GM12874 (cell line): ENCODE measurements around the gene EFCC1.

Experiments
- TF ChIP-seq, protein P1 (sequence below): IDR thresholded peaks from 2 replicates; pipeline ENCODE4 v1.5.1; 2011; ENCODE audit warnings: low read depth, mild to moderate bottlenecking, control low read depth, low read length, moderate library complexity; ENCODE audit not compliant: insufficient read depth

EFCC1 gene

GRCh38 chr3:129046037-129046731 is 45.1 kb downstream of the EFCC1 start:
- TF ChIP-seq, protein P1, sequence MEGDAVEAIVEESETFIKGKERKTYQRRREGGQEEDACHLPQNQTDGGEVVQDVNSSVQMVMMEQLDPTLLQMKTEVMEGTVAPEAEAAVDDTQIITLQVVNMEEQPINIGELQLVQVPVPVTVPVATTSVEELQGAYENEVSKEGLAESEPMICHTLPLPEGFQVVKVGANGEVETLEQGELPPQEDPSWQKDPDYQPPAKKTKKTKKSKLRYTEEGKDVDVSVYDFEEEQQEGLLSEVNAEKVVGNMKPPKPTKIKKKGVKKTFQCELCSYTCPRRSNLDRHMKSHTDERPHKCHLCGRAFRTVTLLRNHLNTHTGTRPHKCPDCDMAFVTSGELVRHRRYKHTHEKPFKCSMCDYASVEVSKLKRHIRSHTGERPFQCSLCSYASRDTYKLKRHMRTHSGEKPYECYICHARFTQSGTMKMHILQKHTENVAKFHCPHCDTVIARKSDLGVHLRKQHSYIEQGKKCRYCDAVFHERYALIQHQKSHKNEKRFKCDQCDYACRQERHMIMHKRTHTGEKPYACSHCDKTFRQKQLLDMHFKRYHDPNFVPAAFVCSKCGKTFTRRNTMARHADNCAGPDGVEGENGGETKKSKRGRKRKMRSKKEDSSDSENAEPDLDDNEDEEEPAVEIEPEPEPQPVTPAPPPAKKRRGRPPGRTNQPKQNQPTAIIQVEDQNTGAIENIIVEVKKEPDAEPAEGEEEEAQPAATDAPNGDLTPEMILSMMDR = no peak

- TF ChIP-seq, protein P1 = no peak
Observed at GRCh38 chr3:129046732-129047552, 45.8 kb downstream of the EFCC1 start.

GRCh38 chr3:129047553-129047839 is 46.4 kb downstream of the EFCC1 start:
- TF ChIP-seq, protein P1 = no peak

GRCh38 chr3:129050556-129051295 is 49.6 kb downstream of the EFCC1 start:
- TF ChIP-seq, protein P1 = no peak

- TF ChIP-seq, protein P1 = no peak
Observed at GRCh38 chr3:129051871-129052340, 50.8 kb downstream of the EFCC1 start.

- TF ChIP-seq, protein P1 = no peak
Observed at GRCh38 chr3:129052675-129053074, 51.6 kb downstream of the EFCC1 start.

GRCh38 chr3:129054605-129055104 is 53.6 kb downstream of the EFCC1 start:
- TF ChIP-seq, protein P1 = no peak
